Stimulated activated CD4-positive, alpha-beta T cell treated with anti-CD3 and anti-CD28 coated beads, Interleukin-4, amount 100 ng/mL, for 24 hours (primary cell): ENCODE data around the gene TFB2M.

Source experiments
- DNase-seq: peaks from one replicate; pipeline ENCODE4 v3.0.0-alpha.2; 2020

The TFB2M gene

GRCh38 chr1:246512230-246512629 is 53.8 kb downstream of the TFB2M start:
- no peak for DNase-seq

- no peak for DNase-seq
These were observed 54.9 kb downstream of the TFB2M start for GRCh38 chr1:246511203-246511602.

- no peak for DNase-seq
These were observed 55.7 kb downstream of the TFB2M start for GRCh38 chr1:246510147-246511030.

- DNase-seq = no peak
These were observed 57.0 kb downstream of the TFB2M start for GRCh38 chr1:246508897-246509688.

GRCh38 chr1:246506674-246507481 is 59.2 kb downstream of the TFB2M start, which contains the start of gene SMYD3:
Gene SMYD3 (minus strand): TSS chr1:246507279.
- DNase-seq = peak; percentile 82

GRCh38 chr1:246506367-246506673 is 59.7 kb downstream of the TFB2M start:
- DNase-seq = no peak

- no peak for DNase-seq
These were observed 62.7 kb downstream of the TFB2M start for GRCh38 chr1:246503341-246503740.

GRCh38 chr1:246497331-246497915 is 68.6 kb downstream of the TFB2M start:
- peak; percentile 32 for DNase-seq

- DNase-seq = peak; percentile 52
These were observed 73.3 kb downstream of the TFB2M start for GRCh38 chr1:246492611-246493245.

- DNase-seq = no peak
These were observed 74.5 kb downstream of the TFB2M start for GRCh38 chr1:246491551-246492053.
